HCT116 (cell line): ENCODE results near the gene INSL3. TPM values are rescaled to one million over a fixed set of nuclear protein-coding genes. Genes with fewer than 3 reads are reported as not detected.
A peak's percentile ranks its signal among the peaks of the same experiment; 100 is the strongest.
"Not testable (repeated sequence)": the region's sequence is repeated elsewhere in the genome, so short reads cannot be mapped to it uniquely, and the experiment has no call there.

Source experiments
- ATAC-seq: fragments of 200-7000 bp; cut with Tn5 transposase; 2 replicates; pipeline ENCODE4 v1.9.1; 2020; ENCODE audit warnings: mild to moderate bottlenecking, moderate library complexity
- BruUV-seq: library from RNA; stranded (reverse); fragments of 400-500 nt; replicated peaks from 2 replicates; lab custom pipeline; 2021; lab: Mats Ljungman, UMichigan
- CTCF ChIA-PET: fragments of 300-600 bp; sonication (Branson Sonifier 250); formaldehyde crosslinking; loops from one replicate; lab custom pipeline; 2021; ENCODE audit warnings: antibody characterized with exemption; lab: Charles Lee
- POLR2A ChIA-PET: fragments of 300-600, 350-600 bp; sonication (Branson Sonifier 250); formaldehyde crosslinking; loops from one replicate; lab custom pipeline; 2021; ENCODE audit warnings: antibody characterized with exemption; lab: Charles Lee
- RAD21 ChIA-PET, 2 experiments: fragments of 300-600 bp; sonication (Branson Sonifier 250); formaldehyde crosslinking; loops; one replicate each; lab custom pipeline; 2023; ENCODE audit warnings: low total read pairs in 2 of 2; ENCODE audit not compliant: uncharacterized antibody in 2 of 2, unreplicated experiment in 2 of 2, low non-redundant PET in 1 of 2; lab: Charles Lee
- DNase-seq: peaks from one replicate; pipeline ENCODE4 v3.0.0-alpha.2; 2010; ENCODE audit warnings: low read depth, low spot score
- H2AFZ ChIP-seq: fragments of 200-600 bp; shearing (Covaris generic), sonication (generic); 2 replicates; pipeline ENCODE4 v1.6.1; 2017; ENCODE audit warnings: low read depth, mixed run types, mixed read lengths, antibody characterized with exemption, low read length; ENCODE audit not compliant: poor library complexity, severe bottlenecking
- H3K27ac ChIP-seq: 2 replicates; pipeline ENCODE4 v1.5.1; 2012; ENCODE audit warnings: low read depth, low read length
- H3K27me3 ChIP-seq: fragments of 200-600 bp; sonication (generic); 2 replicates; pipeline ENCODE4 v1.6.1; 2016; ENCODE audit warnings: mixed run types, low read length, mixed read lengths; ENCODE audit not compliant: insufficient read depth
- H3K36me3 ChIP-seq, 2 experiments: fragments of 200-500 bp in 1 of 2; fragments of 200-600 bp in 1 of 2; sonication (Bioruptor generic) in 1 of 2; sonication (generic) in 1 of 2; 2 replicates each; pipeline versions ENCODE4 v1.5.1 to v1.6.1; 2014 to 2016; ENCODE audit warnings: low read length in 2 of 2, inconsistent platforms in 1 of 2, mixed read lengths in 1 of 2, mixed run types in 1 of 2; ENCODE audit not compliant: insufficient read depth in 2 of 2, control insufficient read depth in 1 of 2
- H3K4me1 ChIP-seq, 2 experiments: fragments of 200-600 bp in 1 of 2; sonication (generic) in 1 of 2; 2 replicates each; pipeline versions ENCODE4 v1.5.1 to v1.6.1; 2012 to 2017; ENCODE audit warnings: low read length in 2 of 2, inconsistent platforms in 1 of 2, mild to moderate bottlenecking in 1 of 2, mixed read lengths in 1 of 2, mixed run types in 1 of 2, moderate library complexity in 1 of 2; ENCODE audit not compliant: insufficient read depth in 2 of 2, control insufficient read depth in 1 of 2
- H3K4me2 ChIP-seq: fragments of 200-600 bp; sonication (generic); 2 replicates; pipeline ENCODE4 v1.6.1; 2017; ENCODE audit warnings: mixed run types, low read length, mixed read lengths
- H3K4me3 ChIP-seq, 2 experiments: fragments of 200-600 bp in 1 of 2; sonication (generic) in 1 of 2; replicated peaks in 1 of 2; 2 replicates each; pipeline ENCODE4 v1.5.1; 2011 to 2016; ENCODE audit warnings: low read length in 2 of 2, control low read depth in 1 of 2, low read depth in 1 of 2, mild to moderate bottlenecking in 1 of 2, mixed read lengths in 1 of 2, mixed run types in 1 of 2
- H3K79me2 ChIP-seq: fragments of 200-600 bp; sonication (generic); 2 replicates; pipeline ENCODE4 v1.6.1; 2017; ENCODE audit warnings: mild to moderate bottlenecking, mixed run types, low read length, moderate library complexity, mixed read lengths; ENCODE audit not compliant: insufficient read depth
- H3K9ac ChIP-seq: fragments of 200-600 bp; sonication (generic); 2 replicates; pipeline ENCODE4 v1.6.1; 2016; ENCODE audit warnings: low read length, mixed read lengths
- H3K9me2 ChIP-seq: fragments of 200-600 bp; sonication (generic), shearing (Covaris generic); 2 replicates; pipeline ENCODE4 v1.6.1; 2017; ENCODE audit warnings: mixed run types, mild to moderate bottlenecking, moderate library complexity; ENCODE audit not compliant: insufficient read depth
- H3K9me3 ChIP-seq, 2 experiments: fragments of 200-500 bp in 1 of 2; fragments of 200-600 bp in 1 of 2; sonication (Bioruptor generic) in 1 of 2; sonication (generic) in 1 of 2; 2 replicates each; pipeline ENCODE4 v1.6.1; 2014 to 2017; ENCODE audit warnings: low read length in 2 of 2, mixed read lengths in 2 of 2, inconsistent platforms in 1 of 2, low read depth in 1 of 2, mild to moderate bottlenecking in 1 of 2, mixed run types in 1 of 2, moderate library complexity in 1 of 2; ENCODE audit not compliant: control insufficient read depth in 1 of 2, insufficient read depth in 1 of 2
- H4K20me1 ChIP-seq: fragments of 200-600 bp; sonication (generic), shearing (Covaris generic); 2 replicates; pipeline ENCODE4 v1.6.1; 2017; ENCODE audit warnings: mixed run types, mild to moderate bottlenecking, moderate library complexity; ENCODE audit not compliant: insufficient read depth
- CBX3 ChIP-seq: IDR thresholded peaks from 2 replicates; pipeline ENCODE4 v1.6.1; 2012; ENCODE audit warnings: low read depth
- CEBPB ChIP-seq: IDR thresholded peaks from 2 replicates; pipeline ENCODE4 v1.6.1; 2012; ENCODE audit warnings: low read depth
- EGR1 ChIP-seq: IDR thresholded peaks from 2 replicates; pipeline ENCODE4 v1.6.1; 2012; ENCODE audit warnings: low read depth
- EZH2 ChIP-seq: fragments of 200-600 bp; sonication (generic); IDR thresholded peaks from 2 replicates; pipeline ENCODE4 v1.6.1; 2017; ENCODE audit warnings: antibody characterized with exemption, mixed run types
- EZH2phosphoT487 ChIP-seq: fragments of 200-600 bp; IDR thresholded peaks from 2 replicates; pipeline ENCODE4 v1.6.1; 2018; ENCODE audit warnings: antibody characterized with exemption, borderline replicate concordance
- FOSL1 ChIP-seq: IDR thresholded peaks from 2 replicates; pipeline ENCODE4 v1.6.1; 2012; ENCODE audit warnings: low read depth
- JUND ChIP-seq: IDR thresholded peaks from 2 replicates; pipeline ENCODE4 v1.6.1; 2012
- POLR2A ChIP-seq: IDR thresholded peaks from 2 replicates; pipeline ENCODE4 v1.7.0; 2011; ENCODE audit warnings: borderline replicate concordance; ENCODE audit not compliant: insufficient read depth, insufficient read length; ENCODE audit errors: extremely low read depth
- RAD21 ChIP-seq: IDR thresholded peaks from 2 replicates; pipeline ENCODE4 v1.6.1; 2012; ENCODE audit warnings: low read depth, mild to moderate bottlenecking
- SIN3A ChIP-seq: IDR thresholded peaks from 2 replicates; pipeline ENCODE4 v1.6.1; 2012; ENCODE audit warnings: low read depth
- SP1 ChIP-seq: IDR thresholded peaks from 2 replicates; pipeline ENCODE4 v1.6.1; 2012; ENCODE audit warnings: low read depth
- SRF ChIP-seq: IDR thresholded peaks from 2 replicates; pipeline ENCODE4 v1.6.1; 2012; ENCODE audit warnings: low read depth
- TCF7L2 ChIP-seq: IDR thresholded peaks from 2 replicates; pipeline ENCODE4 v1.7.0; 2011; ENCODE audit warnings: borderline replicate concordance, inconsistent platforms; ENCODE audit not compliant: insufficient read depth, insufficient read length; ENCODE audit errors: extremely low read depth
- YY1 ChIP-seq: IDR thresholded peaks from 2 replicates; pipeline ENCODE4 v1.6.1; 2011; ENCODE audit warnings: low read length, low read depth, moderate library complexity, mild to moderate bottlenecking; ENCODE audit not compliant: insufficient replicate concordance; ENCODE audit errors: extremely low read depth
- ZFX ChIP-seq: fragments of 450-650 bp; IDR thresholded peaks from 2 replicates; pipeline ENCODE4 v1.6.1; 2017
- intact Hi-C: fragments of 100-400 bp; cut with micrococcal nuclease; formaldehyde crosslinking; loops from 2 replicates; pipeline ENCODE4 v1.10.0; 2022
- total RNA-seq: library from RNA; stranded (reverse); gene quantifications from one replicate; pipeline ENCODE4 v1.2.1, GENCODE V29; 2021; ENCODE audit not compliant: unreplicated experiment
- TF ChIP-seq, protein P1 (sequence below): IDR thresholded peaks from 2 replicates; pipeline ENCODE4 v1.6.1; 2012; ENCODE audit warnings: low read depth
- TF ChIP-seq, protein P2 (sequence below): IDR thresholded peaks from 2 replicates; pipeline ENCODE4 v1.6.1; 2012
- TF ChIP-seq, protein P3 (sequence below): IDR thresholded peaks from 2 replicates; pipeline ENCODE4 v1.6.1; 2012

INSL3 gene
- total RNA-seq, 1 experiment from 2014 or later, result 0.96 TPM

DNA sequence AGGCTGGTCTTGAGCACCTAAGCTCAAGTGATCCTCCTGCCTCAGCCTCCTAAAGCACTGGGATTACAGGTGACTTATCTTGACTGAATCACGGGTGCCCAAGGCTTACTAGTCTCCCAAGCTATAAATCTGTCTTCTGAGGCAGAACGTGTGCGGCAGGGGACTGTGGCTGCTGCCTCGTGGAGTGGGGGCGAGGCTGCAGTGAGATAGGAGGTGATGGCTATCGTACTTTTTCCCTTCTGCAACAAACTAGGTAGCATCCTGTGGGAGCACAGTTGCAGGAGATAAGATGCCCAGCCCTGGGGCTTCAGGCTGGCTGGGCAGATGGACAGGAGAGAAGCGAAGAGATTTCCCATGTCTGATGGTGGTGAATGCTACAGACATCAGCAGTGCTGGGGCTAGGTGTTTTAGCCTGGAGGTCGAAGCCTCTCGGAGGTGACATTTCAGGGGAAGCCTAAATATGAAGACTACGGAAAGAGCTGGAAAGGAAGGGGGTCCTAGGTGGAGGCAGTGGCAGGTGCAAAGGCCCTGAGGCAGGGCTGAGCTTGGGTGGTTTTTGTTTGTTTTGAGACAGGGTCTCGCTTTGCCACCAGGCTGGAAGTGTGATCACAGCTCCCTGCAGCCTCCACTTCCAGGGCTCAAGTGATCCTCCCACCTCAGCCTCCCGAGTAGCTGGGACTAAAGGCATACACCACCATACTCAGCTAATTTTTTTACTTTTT is 19.0 kb downstream of the INSL3 start:
- H4K20me1 ChIP-seq, result no peaks in the 10 kb centered on the region
- ChIA-PET POLR2A (interaction anchor here (1.1 kb wide), 1 partner anchor 57 kb away, joined by 5 read pairs; the partner anchor contains the start of gene RPL18A), RAD21 (interaction anchor here in 1 of 2 experiments (0.6 kb wide), 1 partner anchor 28 kb away, joined by 3 read pairs; no protein-coding TSS in a partner anchor), CTCF (no interaction called here)
- no peak overlapping the region for H3K4me3 ChIP-seq
- peaks cover 30% of the 10 kb centered on the region; the same call in 1 of the 2 replicates for H3K79me2 ChIP-seq
- H3K9ac ChIP-seq, result no peak overlapping the region
- no peak overlapping the region for H2AFZ ChIP-seq
- BruUV-seq, result no TSS peak
- H3K4me1 ChIP-seq, result peaks cover 12 to 44% of the 10 kb centered on the region in 2 experiments
- DNase-seq (no peak), ATAC-seq (no peak)
- H3K27me3 ChIP-seq, result no peaks in the 10 kb centered on the region
- TF ChIP-seq JUND (no peak), SP1 (no peak), CBX3 (no peak), TCF7L2 (no peak), EGR1 (no peak), CEBPB (no peak), SIN3A (no peak), EZH2 (no peak), POLR2A (no peak), SRF (no peak), ZFX (no peak), FOSL1 (no peak), EZH2phosphoT487 (no peak), YY1 (no peak), RAD21 (no peak)
- TF ChIP-seq, protein P1, sequence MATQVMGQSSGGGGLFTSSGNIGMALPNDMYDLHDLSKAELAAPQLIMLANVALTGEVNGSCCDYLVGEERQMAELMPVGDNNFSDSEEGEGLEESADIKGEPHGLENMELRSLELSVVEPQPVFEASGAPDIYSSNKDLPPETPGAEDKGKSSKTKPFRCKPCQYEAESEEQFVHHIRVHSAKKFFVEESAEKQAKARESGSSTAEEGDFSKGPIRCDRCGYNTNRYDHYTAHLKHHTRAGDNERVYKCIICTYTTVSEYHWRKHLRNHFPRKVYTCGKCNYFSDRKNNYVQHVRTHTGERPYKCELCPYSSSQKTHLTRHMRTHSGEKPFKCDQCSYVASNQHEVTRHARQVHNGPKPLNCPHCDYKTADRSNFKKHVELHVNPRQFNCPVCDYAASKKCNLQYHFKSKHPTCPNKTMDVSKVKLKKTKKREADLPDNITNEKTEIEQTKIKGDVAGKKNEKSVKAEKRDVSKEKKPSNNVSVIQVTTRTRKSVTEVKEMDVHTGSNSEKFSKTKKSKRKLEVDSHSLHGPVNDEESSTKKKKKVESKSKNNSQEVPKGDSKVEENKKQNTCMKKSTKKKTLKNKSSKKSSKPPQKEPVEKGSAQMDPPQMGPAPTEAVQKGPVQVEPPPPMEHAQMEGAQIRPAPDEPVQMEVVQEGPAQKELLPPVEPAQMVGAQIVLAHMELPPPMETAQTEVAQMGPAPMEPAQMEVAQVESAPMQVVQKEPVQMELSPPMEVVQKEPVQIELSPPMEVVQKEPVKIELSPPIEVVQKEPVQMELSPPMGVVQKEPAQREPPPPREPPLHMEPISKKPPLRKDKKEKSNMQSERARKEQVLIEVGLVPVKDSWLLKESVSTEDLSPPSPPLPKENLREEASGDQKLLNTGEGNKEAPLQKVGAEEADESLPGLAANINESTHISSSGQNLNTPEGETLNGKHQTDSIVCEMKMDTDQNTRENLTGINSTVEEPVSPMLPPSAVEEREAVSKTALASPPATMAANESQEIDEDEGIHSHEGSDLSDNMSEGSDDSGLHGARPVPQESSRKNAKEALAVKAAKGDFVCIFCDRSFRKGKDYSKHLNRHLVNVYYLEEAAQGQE, result no peak
- TF ChIP-seq, protein P2, sequence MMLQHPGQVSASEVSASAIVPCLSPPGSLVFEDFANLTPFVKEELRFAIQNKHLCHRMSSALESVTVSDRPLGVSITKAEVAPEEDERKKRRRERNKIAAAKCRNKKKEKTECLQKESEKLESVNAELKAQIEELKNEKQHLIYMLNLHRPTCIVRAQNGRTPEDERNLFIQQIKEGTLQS, result no peak
- TF ChIP-seq, protein P3, sequence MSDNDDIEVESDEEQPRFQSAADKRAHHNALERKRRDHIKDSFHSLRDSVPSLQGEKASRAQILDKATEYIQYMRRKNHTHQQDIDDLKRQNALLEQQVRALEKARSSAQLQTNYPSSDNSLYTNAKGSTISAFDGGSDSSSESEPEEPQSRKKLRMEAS, result no peak
- H3K9me2 ChIP-seq, result no peaks in the 10 kb centered on the region
- H3K4me2 ChIP-seq, result no peak overlapping the region
- H3K36me3 ChIP-seq, result no peaks in the 10 kb centered on the region
- H3K27ac ChIP-seq, result no peak overlapping the region
- intact Hi-C loops, result no loop called here
- H3K9me3 ChIP-seq, result no peaks in the 10 kb centered on the region

DNA sequence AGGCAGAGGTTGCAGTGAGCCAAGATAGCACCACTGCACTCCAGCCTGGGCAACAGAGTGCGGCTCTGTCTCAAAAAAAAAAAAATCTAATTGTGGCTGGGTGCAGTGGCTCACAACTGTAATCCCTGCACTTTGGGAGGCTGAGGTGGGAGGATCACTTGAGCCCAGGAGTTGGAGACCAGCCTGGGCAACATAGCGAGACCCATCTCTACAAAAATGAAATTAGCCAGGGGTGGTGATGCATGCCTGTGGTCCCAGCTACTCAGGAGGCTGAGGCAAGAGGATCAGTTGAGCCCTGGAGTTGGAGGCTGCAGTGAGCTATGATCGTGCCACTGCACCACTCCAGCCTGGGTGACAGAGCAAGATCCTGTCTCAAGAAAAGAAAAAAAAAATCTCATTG is 22.7 kb downstream of the INSL3 start:
- Histone ChIP-seq H3K79me2 (peaks cover 45% of the 10 kb centered on the region), H3K4me2 (peak overlapping the region; percentile 6), H3K4me1 (peaks cover 36 to 65% of the 10 kb centered on the region in 2 experiments)
- H3K27me3 ChIP-seq, H3K27ac ChIP-seq, H3K9ac ChIP-seq, H3K4me3 ChIP-seq, CTCF ChIA-PET, H4K20me1 ChIP-seq, DNase-seq, H3K36me3 ChIP-seq, H3K9me2 ChIP-seq, BruUV-seq, RAD21 ChIA-PET, H2AFZ ChIP-seq, ATAC-seq, H3K9me3 ChIP-seq: not testable (repeated sequence)
- intact Hi-C loops, result loop anchor here (5.0 kb wide), 1 partner anchor 44 kb away; no protein-coding TSS in a partner anchor
- POLR2A ChIA-PET, result interaction anchor here (0.7 to 1.3 kb wide), 2 partner anchors 32 to 218 kb away, joined by 3 to 5 read pairs; no protein-coding TSS in a partner anchor
